Panc1 (cell line): Measurements from ENCODE around the gene SGMS1.

ENCODE experiments used
- CTCF ChIP-seq: fragments of 450-650 bp; IDR thresholded peaks from 2 replicates; pipeline ENCODE4 v1.5.1; 2017; ENCODE audit warnings: mild to moderate bottlenecking
- POLR2AphosphoS5 ChIP-seq: IDR thresholded peaks from 2 replicates; pipeline ENCODE4 v1.6.1; 2012; ENCODE audit warnings: mild to moderate bottlenecking, low read depth, low read length, moderate library complexity
- TCF7L2 ChIP-seq: IDR thresholded peaks from 2 replicates; pipeline ENCODE4 v1.6.1; 2011; ENCODE audit warnings: mild to moderate bottlenecking, low read depth, low read length, inconsistent platforms

GRCh38 chr10:50627443-50627842 lies 3.7 kb upstream of the SGMS1 start:
- TF ChIP-seq CTCF, result no peak
- TF ChIP-seq POLR2AphosphoS5, result no peak
- no peak for TF ChIP-seq TCF7L2
